HEK293 (cell line): ENCODE results near the gene TNFRSF6B.

ENCODE experiments used
- AEBP2 ChIP-seq: fragments of 450-650 bp; formaldehyde crosslinking; IDR thresholded peaks from 2 replicates; pipeline ENCODE4 v1.5.1; 2016; ENCODE audit warnings: missing biosample characterization, missing genetic modification characterization, borderline replicate concordance
- BCL11A ChIP-seq: fragments of 450-650 bp; formaldehyde crosslinking; IDR thresholded peaks from 2 replicates; pipeline ENCODE4 v1.5.1; 2016; ENCODE audit warnings: low read depth, missing biosample characterization, missing genetic modification characterization
- HIC1 ChIP-seq: fragments of 450-650 bp; formaldehyde crosslinking; IDR thresholded peaks from 2 replicates; pipeline ENCODE4 v1.5.1; 2016; ENCODE audit warnings: missing biosample characterization, missing genetic modification characterization
- INSM2 ChIP-seq: fragments of 450-650 bp; formaldehyde crosslinking; IDR thresholded peaks from 2 replicates; pipeline ENCODE4 v1.5.1; 2016; ENCODE audit warnings: missing biosample characterization, missing genetic modification characterization
- SALL2 ChIP-seq: fragments of 450-650 bp; formaldehyde crosslinking; IDR thresholded peaks from 2 replicates; pipeline ENCODE4 v1.5.0; 2017; ENCODE audit warnings: missing biosample characterization, mild to moderate bottlenecking, missing genetic modification characterization, borderline replicate concordance
- SP2 ChIP-seq: fragments of 450-650 bp; formaldehyde crosslinking; IDR thresholded peaks from 2 replicates; pipeline ENCODE4 v1.5.1; 2016; ENCODE audit warnings: missing biosample characterization, missing genetic modification characterization
- YY1 ChIP-seq: fragments of 450-650 bp; formaldehyde crosslinking; IDR thresholded peaks from 2 replicates; pipeline ENCODE4 v1.5.1; 2018; ENCODE audit warnings: missing biosample characterization, missing genetic modification characterization
- ZBTB44 ChIP-seq: fragments of 450-650 bp; IDR thresholded peaks from 2 replicates; pipeline ENCODE4 v1.5.1; 2018; ENCODE audit warnings: missing biosample characterization, mild to moderate bottlenecking, missing genetic modification characterization
- ZBTB6 ChIP-seq: fragments of 450-650 bp; formaldehyde crosslinking; IDR thresholded peaks from 2 replicates; pipeline ENCODE4 v1.5.1; 2017; ENCODE audit warnings: missing biosample characterization, missing genetic modification characterization
- ZBTB7A ChIP-seq: fragments of 450-650 bp; formaldehyde crosslinking; IDR thresholded peaks from 2 replicates; pipeline ENCODE4 v1.5.1; 2016; ENCODE audit warnings: low read depth, missing biosample characterization, missing genetic modification characterization
- ZEB2 ChIP-seq: fragments of 450-650 bp; formaldehyde crosslinking; IDR thresholded peaks from 2 replicates; pipeline ENCODE4 v1.5.1; 2016; ENCODE audit warnings: missing biosample characterization, missing genetic modification characterization
- ZFP41 ChIP-seq: fragments of 450-650 bp; formaldehyde crosslinking; IDR thresholded peaks from 2 replicates; pipeline ENCODE4 v1.5.1; 2016; ENCODE audit warnings: missing biosample characterization, missing genetic modification characterization, borderline replicate concordance
- ZNF10 ChIP-seq: fragments of 450-650 bp; formaldehyde crosslinking; IDR thresholded peaks from 2 replicates; pipeline ENCODE4 v1.5.1; 2017; ENCODE audit warnings: missing biosample characterization, missing genetic modification characterization
- ZNF132 ChIP-seq: fragments of 450-650 bp; formaldehyde crosslinking; IDR thresholded peaks from 2 replicates; pipeline ENCODE4 v1.5.1; 2017; ENCODE audit warnings: missing biosample characterization, missing genetic modification characterization, borderline replicate concordance
- ZNF239 ChIP-seq: fragments of 450-650 bp; formaldehyde crosslinking; IDR thresholded peaks from 2 replicates; pipeline ENCODE4 v1.5.1; 2016; ENCODE audit warnings: missing biosample characterization, missing genetic modification characterization
- ZNF341 ChIP-seq: fragments of 450-650 bp; formaldehyde crosslinking; IDR thresholded peaks from 2 replicates; pipeline ENCODE4; 2016; ENCODE audit warnings: low read depth, missing biosample characterization, missing genetic modification characterization
- ZNF391 ChIP-seq: fragments of 450-650 bp; formaldehyde crosslinking; IDR thresholded peaks from 2 replicates; pipeline ENCODE4 v1.5.1; 2016; ENCODE audit warnings: low read depth, missing biosample characterization, missing genetic modification characterization, borderline replicate concordance
- ZNF404 ChIP-seq: fragments of 450-650 bp; formaldehyde crosslinking; IDR thresholded peaks from 2 replicates; pipeline ENCODE4 v1.5.1; 2017; ENCODE audit warnings: missing biosample characterization, missing genetic modification characterization
- ZNF433 ChIP-seq: fragments of 450-650 bp; formaldehyde crosslinking; IDR thresholded peaks from 2 replicates; pipeline ENCODE4 v1.5.1; 2016; ENCODE audit warnings: missing biosample characterization, missing genetic modification characterization, low read depth
- ZNF513 ChIP-seq: fragments of 450-650 bp; IDR thresholded peaks from 2 replicates; pipeline ENCODE4 v1.5.1; 2018; ENCODE audit warnings: missing biosample characterization, missing genetic modification characterization
- ZNF555 ChIP-seq: fragments of 450-650 bp; formaldehyde crosslinking; conservative IDR thresholded peaks from 2 replicates; pipeline ENCODE4 v1.5.1; 2017; ENCODE audit warnings: missing biosample characterization, mild to moderate bottlenecking, missing genetic modification characterization, inconsistent platforms
- ZNF571 ChIP-seq: fragments of 450-650 bp; formaldehyde crosslinking; IDR thresholded peaks from 2 replicates; pipeline ENCODE4 v1.5.0; 2017; ENCODE audit warnings: missing biosample characterization, missing genetic modification characterization
- ZNF629 ChIP-seq: fragments of 450-650 bp; formaldehyde crosslinking; IDR thresholded peaks from 2 replicates; pipeline ENCODE4 v1.5.1; 2017; ENCODE audit warnings: missing biosample characterization, missing genetic modification characterization
- ZNF701 ChIP-seq: fragments of 450-650 bp; formaldehyde crosslinking; IDR thresholded peaks from 2 replicates; pipeline ENCODE4 v1.5.1; 2016; ENCODE audit warnings: missing biosample characterization, missing genetic modification characterization
- ZNF768 ChIP-seq: fragments of 450-650 bp; formaldehyde crosslinking; IDR thresholded peaks from 2 replicates; pipeline ENCODE4 v1.5.1; 2018; ENCODE audit warnings: missing biosample characterization, mild to moderate bottlenecking, missing genetic modification characterization
- ZNF776 ChIP-seq: fragments of 450-650 bp; formaldehyde crosslinking; IDR thresholded peaks from 2 replicates; pipeline ENCODE4 v1.5.0; 2017; ENCODE audit warnings: missing biosample characterization, missing genetic modification characterization, borderline replicate concordance
- ZNF777 ChIP-seq: fragments of 450-650 bp; formaldehyde crosslinking; IDR thresholded peaks from 2 replicates; pipeline ENCODE4 v1.5.1; 2017; ENCODE audit warnings: missing biosample characterization, missing genetic modification characterization, borderline replicate concordance
- ZNF791 ChIP-seq: fragments of 450-650 bp; formaldehyde crosslinking; IDR thresholded peaks from 2 replicates; pipeline ENCODE4 v1.5.1; 2016; ENCODE audit warnings: missing biosample characterization, missing genetic modification characterization
- ZNF792 ChIP-seq: fragments of 450-650 bp; formaldehyde crosslinking; IDR thresholded peaks from 2 replicates; pipeline ENCODE4 v1.5.1; 2016; ENCODE audit warnings: missing biosample characterization, missing genetic modification characterization
- ZNF830 ChIP-seq: fragments of 450-650 bp; IDR thresholded peaks from 2 replicates; pipeline ENCODE4 v1.5.0; 2018; ENCODE audit warnings: missing biosample characterization, missing genetic modification characterization, low read depth, mild to moderate bottlenecking, moderate library complexity
- ZNF837 ChIP-seq: fragments of 450-650 bp; formaldehyde crosslinking; IDR thresholded peaks from 2 replicates; pipeline ENCODE4 v1.5.1; 2016; ENCODE audit warnings: missing biosample characterization, missing genetic modification characterization

Gene TNFRSF6B

GRCh38 chr20:63740627-63741353, 44.3 kb downstream of the TNFRSF6B start (continued):
- TF ChIP-seq ZNF10 (tag by site-specific recombination) (no peak), ZNF404 (tag by site-specific recombination) (no peak), ZNF791 (tag by site-specific recombination) (no peak), YY1 (tag by site-specific recombination) (no peak), ZNF513 (tag by site-specific recombination) (no peak), ZNF433 (tag by site-specific recombination) (no peak), ZBTB44 (tag by site-specific recombination) (no peak), ZNF701 (tag by site-specific recombination) (no peak), ZNF768 (tag by site-specific recombination) (no peak; the same call in 1 of the 2 replicates), ZEB2 (peak; percentile 77), ZNF830 (tag by site-specific recombination) (no peak), BCL11A (tag by site-specific recombination) (peak; percentile 28; the same call in 1 of the 2 replicates), ZNF571 (tag by site-specific recombination) (no peak), ZFP41 (tag by site-specific recombination) (no peak), HIC1 (tag by site-specific recombination) (peak; percentile 67; the same call in 1 of the 2 replicates), ZNF555 (tag by site-specific recombination) (no peak), ZNF837 (tag by site-specific recombination) (no peak), AEBP2 (tag by site-specific recombination) (no peak), ZNF341 (tag by site-specific recombination) (peak; percentile 93), ZNF777 (tag by site-specific recombination) (0 out of 2 replicates have a peak, but pooled peaks have one; percentile 34), ZNF792 (no peak), ZNF391 (tag by site-specific recombination) (no peak), ZNF132 (tag by site-specific recombination) (no peak), ZNF239 (tag by site-specific recombination) (no peak), ZBTB7A (tag by site-specific recombination) (no peak; the same call in 1 of the 2 replicates), SALL2 (no peak), ZNF629 (tag by site-specific recombination) (no peak), ZNF776 (no peak), INSM2 (tag by site-specific recombination) (no peak), ZBTB6 (tag by site-specific recombination) (peak; percentile 44; the same call in 1 of the 2 replicates), SP2 (tag by site-specific recombination) (peak; percentile 50)
